ES-I3 (cell line): Measurements from ENCODE around the gene BMAL1.
A peak's percentile ranks its signal among the peaks of the same experiment; 100 is the strongest.

Experiments used
- H3K36me3 ChIP-seq: 2 replicates; pipeline ENCODE4 v1.6.1; 2013; ENCODE audit warnings: mild to moderate bottlenecking, low read length, control low read depth, moderate library complexity; ENCODE audit not compliant: insufficient read depth
- H3K4me1 ChIP-seq: 2 replicates; pipeline ENCODE4 v1.6.1; 2013; ENCODE audit warnings: mild to moderate bottlenecking, control low read depth, low read length; ENCODE audit not compliant: insufficient read depth
- H3K9ac ChIP-seq: 2 replicates; pipeline ENCODE4 v1.6.1; 2013; ENCODE audit warnings: low read depth, mild to moderate bottlenecking, low read length, moderate library complexity
- H3K9me3 ChIP-seq: 2 replicates; pipeline ENCODE4 v1.6.1; 2013; ENCODE audit warnings: mild to moderate bottlenecking, low read length, moderate library complexity; ENCODE audit not compliant: control insufficient read depth, insufficient read depth

Gene BMAL1

GRCh38 chr11:13278609-13279486 is 1.3 kb downstream of the BMAL1 start:
- Histone ChIP-seq H3K9ac (peak overlapping the region; percentile 72), H3K36me3 (no peaks in the 10 kb centered on the region), H3K9me3 (no peaks in the 10 kb centered on the region), H3K4me1 (peaks cover 27% of the 10 kb centered on the region)

- Histone ChIP-seq H3K36me3 (no peaks in the 10 kb centered on the region), H3K9me3 (no peaks in the 10 kb centered on the region), H3K4me1 (peaks cover 27% of the 10 kb centered on the region), H3K9ac (no peak overlapping the region)
Measured at GRCh38 chr11:13279487-13279834, 1.9 kb downstream of the BMAL1 start.

- Histone ChIP-seq H3K36me3 (no peaks in the 10 kb centered on the region), H3K9me3 (no peaks in the 10 kb centered on the region), H3K9ac (no peak overlapping the region), H3K4me1 (peaks cover 27% of the 10 kb centered on the region)
Measured at GRCh38 chr11:13280092-13280722, 2.6 kb downstream of the BMAL1 start.

GRCh38 chr11:13280777-13281176 is 3.2 kb downstream of the BMAL1 start:
- H3K9ac ChIP-seq, result no peak overlapping the region
- no peaks in the 10 kb centered on the region for H3K36me3 ChIP-seq
- peaks cover 27% of the 10 kb centered on the region for H3K4me1 ChIP-seq
- H3K9me3 ChIP-seq, result no peaks in the 10 kb centered on the region

GRCh38 chr11:13283636-13284035 is 6.0 kb downstream of the BMAL1 start:
- peaks cover 27% of the 10 kb centered on the region for H3K4me1 ChIP-seq
- H3K9me3 ChIP-seq, result no peaks in the 10 kb centered on the region
- H3K36me3 ChIP-seq, result no peaks in the 10 kb centered on the region
- H3K9ac ChIP-seq, result no peak overlapping the region; the same call in 1 of the 2 replicates

GRCh38 chr11:13284776-13285588 is 7.4 kb downstream of the BMAL1 start:
- peaks cover 27% of the 10 kb centered on the region for H3K4me1 ChIP-seq
- no peaks in the 10 kb centered on the region for H3K36me3 ChIP-seq
- H3K9me3 ChIP-seq, result no peaks in the 10 kb centered on the region
- H3K9ac ChIP-seq, result no peak overlapping the region

- H3K9ac ChIP-seq, result no peak overlapping the region
- H3K36me3 ChIP-seq, result no peaks in the 10 kb centered on the region
- H3K9me3 ChIP-seq, result no peaks in the 10 kb centered on the region
- H3K4me1 ChIP-seq, result peaks cover 23% of the 10 kb centered on the region
Measured at GRCh38 chr11:13286279-13286821, 8.8 kb downstream of the BMAL1 start.

- H3K36me3 ChIP-seq, result no peaks in the 10 kb centered on the region
- H3K9me3 ChIP-seq, result no peaks in the 10 kb centered on the region
- peaks cover 18% of the 10 kb centered on the region for H3K4me1 ChIP-seq
- no peak overlapping the region for H3K9ac ChIP-seq
Measured at GRCh38 chr11:13287036-13287435, 9.4 kb downstream of the BMAL1 start.

GRCh38 chr11:13287681-13288080 is 10.1 kb downstream of the BMAL1 start:
- Histone ChIP-seq H3K9me3 (no peaks in the 10 kb centered on the region), H3K36me3 (no peaks in the 10 kb centered on the region), H3K9ac (no peak overlapping the region), H3K4me1 (peaks cover 12% of the 10 kb centered on the region)

- H3K4me1 ChIP-seq, result peaks cover 4% of the 10 kb centered on the region
- no peaks in the 10 kb centered on the region for H3K9me3 ChIP-seq
- H3K36me3 ChIP-seq, result no peaks in the 10 kb centered on the region
- no peak overlapping the region for H3K9ac ChIP-seq
Measured at GRCh38 chr11:13288375-13289029, 10.9 kb downstream of the BMAL1 start.

GRCh38 chr11:13289081-13289480 is 11.5 kb downstream of the BMAL1 start:
- Histone ChIP-seq H3K4me1 (no peaks in the 10 kb centered on the region), H3K36me3 (no peaks in the 10 kb centered on the region), H3K9ac (no peak overlapping the region)

GRCh38 chr11:13290221-13290980 is 12.8 kb downstream of the BMAL1 start:
- no peak overlapping the region for H3K9ac ChIP-seq
- H3K9me3 ChIP-seq, result no peaks in the 10 kb centered on the region
- no peaks in the 10 kb centered on the region for H3K36me3 ChIP-seq
- no peaks in the 10 kb centered on the region for H3K4me1 ChIP-seq

More at GRCh38 chr11:13289081-13289480, 11.5 kb downstream of the BMAL1 start:
- no peaks in the 10 kb centered on the region for H3K9me3 ChIP-seq

GRCh38 chr11:13291361-13291760 is 13.8 kb downstream of the BMAL1 start:
- H3K9me3 ChIP-seq, result no peaks in the 10 kb centered on the region
- no peaks in the 10 kb centered on the region for H3K36me3 ChIP-seq
- no peaks in the 10 kb centered on the region for H3K4me1 ChIP-seq
- H3K9ac ChIP-seq, result no peak overlapping the region
